Measurements from ENCODE around the gene PLXNB1.

PLXNB1 gene

DNA sequence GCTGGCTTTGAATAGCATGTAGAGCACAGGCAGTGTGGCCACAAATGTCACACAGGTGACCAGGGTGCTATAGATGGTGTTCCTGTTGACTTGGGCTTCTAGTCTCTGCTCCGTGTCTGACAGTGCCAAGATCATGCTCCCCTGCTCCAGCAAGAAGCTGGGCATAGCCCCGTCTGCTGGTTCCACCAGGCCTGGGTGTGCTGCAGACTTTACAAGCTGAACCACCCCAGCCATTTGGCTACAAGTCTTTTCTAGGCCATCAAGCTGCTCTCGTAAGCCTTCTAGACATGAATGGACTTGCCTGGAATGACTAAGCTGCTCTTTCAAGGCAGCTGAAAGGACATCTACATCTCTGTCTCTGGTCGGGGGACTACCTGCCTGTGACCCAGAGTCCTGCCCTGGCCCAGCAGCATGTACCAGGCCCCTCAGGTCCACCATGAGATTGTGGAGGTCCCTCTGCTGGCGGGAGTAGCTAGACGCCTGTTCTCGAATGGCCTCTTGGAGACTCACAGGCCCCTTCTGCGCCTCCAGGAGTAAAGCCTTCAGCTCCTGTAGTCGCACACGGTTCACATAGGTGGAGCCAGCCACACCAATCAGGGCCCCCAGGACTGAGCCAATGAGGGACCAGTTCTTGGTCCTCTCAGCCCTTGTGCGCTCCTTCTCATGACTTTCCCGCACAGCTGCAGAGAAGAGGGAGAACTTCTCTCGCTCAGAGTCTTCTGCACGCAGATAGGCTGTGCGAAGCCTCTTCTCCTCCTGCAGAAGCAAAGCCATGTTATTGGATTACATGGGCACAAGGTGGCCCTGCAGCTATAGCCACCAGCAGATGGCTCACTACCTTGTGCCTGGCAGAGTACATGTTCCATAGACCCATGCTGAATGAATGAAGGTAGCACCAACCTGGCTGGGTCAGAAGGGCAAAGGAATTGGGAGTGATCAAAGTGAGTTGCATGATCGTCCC, 2.8 kb upstream of the PLXNB1 start:
- no peak for FAIRE-seq

DNA sequence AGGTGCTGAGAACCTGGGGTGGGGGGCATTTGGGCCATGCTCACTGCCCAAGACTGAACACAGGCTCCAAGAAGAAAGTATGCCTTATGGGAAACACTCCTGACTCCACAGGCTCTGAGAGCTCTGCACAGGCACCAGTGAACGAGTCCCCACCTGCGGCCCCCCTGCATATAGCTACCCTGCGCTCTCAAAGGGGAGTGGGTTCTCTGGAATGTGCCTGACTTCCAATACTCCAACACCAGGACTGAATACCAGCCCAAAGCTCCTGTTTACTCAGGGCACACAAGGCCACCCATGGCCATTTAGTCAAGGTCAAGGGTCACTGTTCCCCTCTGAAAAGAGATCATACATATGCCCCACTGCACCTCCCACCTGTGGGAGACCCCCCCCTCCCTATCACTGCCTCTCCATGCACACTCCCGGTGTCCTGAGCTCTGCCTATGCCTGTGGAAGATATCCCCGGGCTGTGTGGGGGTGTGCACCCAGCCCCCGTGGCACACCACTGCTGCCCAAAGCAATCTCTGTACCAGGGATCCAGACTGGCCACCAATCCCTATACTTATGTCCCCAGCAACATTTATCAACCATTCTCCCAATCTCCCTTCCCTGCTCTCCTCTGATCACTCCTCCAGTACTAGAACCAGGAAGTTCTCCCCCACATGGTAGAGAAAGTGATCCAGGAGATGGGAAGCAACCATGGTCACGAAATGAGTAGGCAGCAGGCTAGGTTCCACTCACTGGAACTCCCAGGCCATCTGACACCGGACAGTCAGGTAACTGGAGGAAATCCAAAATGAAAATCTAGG, 1.5 kb upstream of the PLXNB1 start:
- FAIRE-seq, result no peak

DNA sequence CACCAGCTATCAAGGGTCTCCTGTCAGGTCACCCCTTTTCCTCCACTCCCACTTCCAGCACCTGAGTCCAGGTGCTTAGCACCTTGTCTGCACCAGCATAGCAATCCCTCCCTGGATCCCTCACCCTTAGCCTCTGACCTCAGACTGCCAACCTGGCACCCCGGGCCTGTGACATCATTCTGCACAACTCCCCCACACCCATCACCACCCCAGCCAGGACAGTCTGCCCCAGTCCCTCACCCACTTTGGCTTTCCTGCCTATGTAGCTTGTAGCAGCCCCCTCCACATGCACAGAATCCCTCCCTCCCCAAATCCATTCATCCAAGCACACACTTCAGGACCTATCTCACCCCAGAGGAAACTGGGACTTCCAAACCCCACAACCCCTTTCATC, 819 bp upstream of the PLXNB1 start:
- FAIRE-seq, result no peak

DNA sequence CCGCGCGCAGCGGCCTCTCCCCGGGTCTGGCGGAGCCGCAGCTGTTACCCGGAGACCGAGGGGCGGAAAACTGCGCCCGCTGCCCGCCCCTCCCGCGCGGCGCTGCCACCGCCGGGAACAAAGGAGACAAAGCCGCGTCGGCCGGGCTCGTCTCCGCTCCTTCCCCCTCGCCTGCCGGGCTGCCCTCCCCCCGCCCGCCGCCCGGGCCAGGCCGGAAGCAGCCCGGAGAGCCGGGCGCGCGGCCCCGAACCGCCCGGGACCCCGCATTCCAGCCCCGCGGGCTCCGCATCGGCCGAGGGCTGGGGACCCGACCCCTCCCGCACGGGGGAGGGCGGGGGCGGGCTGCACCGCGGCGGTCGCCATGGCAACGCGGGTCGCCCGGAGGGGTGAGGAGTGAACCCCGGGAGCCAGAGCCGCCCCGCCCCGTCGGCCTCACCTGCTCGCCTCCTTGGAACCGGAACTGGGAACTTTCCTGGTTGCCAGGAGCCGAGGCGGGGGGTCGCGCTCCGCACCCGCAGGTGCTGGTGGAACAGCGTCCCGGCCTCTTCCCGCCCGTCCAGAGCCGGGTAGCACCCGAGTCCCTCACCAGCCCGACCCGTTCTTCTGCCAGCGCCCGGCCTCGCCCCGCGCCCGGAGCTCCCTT, 448 bp downstream of the PLXNB1 start:
- FAIRE-seq, result no peak

DNA sequence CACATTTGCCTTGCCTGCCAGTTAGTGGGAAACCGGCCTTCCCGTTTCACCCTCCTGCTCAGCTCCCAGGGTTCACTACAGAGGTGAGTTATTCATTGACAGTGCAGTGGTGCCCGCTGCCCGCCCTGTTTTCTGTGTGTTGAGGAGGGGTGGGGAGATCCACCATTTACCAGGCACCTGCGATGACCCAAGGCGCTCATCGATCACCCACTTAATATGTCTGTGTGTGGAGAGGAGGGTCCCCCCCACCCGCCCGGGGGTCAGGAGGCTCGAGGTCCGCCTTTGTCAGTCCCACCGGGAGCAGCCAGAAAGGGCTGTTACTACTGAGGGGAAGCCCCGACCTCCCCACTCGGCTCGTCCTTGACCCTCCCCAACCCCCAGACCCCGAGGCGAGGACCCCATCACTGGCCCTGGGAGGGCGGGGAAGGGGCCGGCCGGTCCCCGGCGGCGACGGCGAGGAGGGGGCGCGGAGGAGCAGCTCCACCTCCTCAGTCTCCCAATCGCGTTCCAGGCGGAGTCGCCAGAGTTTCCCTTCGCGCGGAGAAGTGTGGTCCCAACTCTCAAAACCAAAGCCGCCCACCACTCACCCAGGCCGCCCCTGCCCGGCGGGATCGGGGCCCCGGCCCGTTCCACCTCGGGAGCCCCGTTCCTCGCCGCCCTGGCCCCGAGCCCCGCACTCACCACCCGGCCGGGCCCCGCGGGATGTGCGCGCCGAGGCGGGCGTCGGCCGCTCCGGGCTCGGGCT, 1.1 kb downstream of the PLXNB1 start:
- FAIRE-seq, result no peak

DNA sequence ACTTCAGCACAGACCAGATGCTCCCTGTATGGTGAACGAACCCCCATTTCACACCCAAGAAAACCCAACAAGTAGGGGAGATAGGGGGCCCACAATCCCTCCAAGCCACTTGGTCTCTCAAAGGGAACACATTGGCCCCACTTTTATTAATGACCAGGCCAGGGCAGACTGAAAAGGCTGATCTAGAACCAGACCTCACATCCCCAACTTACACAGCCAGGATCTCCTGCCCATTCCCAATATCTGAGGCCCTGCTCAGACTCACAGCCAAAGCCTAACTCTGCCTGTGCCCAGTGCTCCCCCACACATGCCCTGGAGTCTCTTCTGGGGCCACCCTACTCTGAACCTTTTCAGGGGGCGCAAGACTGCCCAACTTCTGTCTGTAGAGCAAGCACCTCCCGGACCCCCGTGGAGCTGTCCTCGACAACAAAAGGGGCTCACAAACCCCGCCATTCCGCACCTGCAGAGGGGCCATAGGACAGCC, 1.8 kb downstream of the PLXNB1 start:
- FAIRE-seq, result no peak

DNA sequence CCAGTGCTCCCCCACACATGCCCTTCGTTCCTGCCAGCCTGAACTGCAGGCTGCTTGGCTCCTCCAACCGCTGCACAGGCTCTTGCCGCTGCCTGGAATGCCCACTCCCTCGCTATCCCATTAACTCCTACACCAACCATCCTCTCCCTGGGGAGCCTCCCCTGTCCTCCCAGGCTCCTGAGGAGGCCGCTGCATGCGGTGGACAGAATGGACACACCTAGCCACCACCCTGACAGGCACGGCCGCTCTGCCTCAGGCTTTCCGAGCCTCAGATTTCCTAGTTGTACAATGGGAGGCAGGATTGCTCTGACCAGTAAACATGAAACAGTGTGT, 2.3 kb downstream of the PLXNB1 start:
- FAIRE-seq, result no peak

DNA sequence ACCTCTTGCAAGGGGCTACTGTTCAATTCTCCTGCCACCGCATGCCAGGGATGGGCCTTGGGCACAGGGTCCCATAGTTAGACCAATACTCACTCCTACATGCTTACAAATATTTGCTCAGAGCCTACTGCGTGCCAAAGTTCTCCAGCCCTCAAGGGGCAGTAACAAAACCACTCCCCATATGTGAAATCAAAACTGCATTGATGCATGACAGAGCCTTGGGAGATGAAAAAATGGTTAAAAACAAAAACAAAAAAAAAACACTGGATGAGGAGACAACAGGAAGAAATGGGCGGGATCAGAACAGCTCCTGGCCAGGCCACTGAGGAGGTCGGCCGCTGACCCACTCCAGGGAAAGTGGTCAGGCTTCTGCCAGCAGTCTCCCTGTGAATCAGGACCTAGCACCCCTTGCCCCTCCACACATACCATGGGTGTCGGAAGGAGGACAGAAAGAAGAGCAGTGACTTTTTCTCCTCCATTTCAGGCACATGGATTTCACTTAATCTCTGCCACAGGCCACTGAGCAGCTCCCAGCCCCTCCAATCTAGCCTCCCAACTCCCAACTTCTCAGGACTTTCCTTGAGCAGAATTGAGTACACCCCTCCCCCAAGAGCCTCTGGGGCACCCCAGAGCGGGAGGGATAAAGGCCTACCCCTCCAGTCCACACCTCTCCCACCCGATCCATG, 2.8 kb downstream of the PLXNB1 start:
- no peak for FAIRE-seq

DNA sequence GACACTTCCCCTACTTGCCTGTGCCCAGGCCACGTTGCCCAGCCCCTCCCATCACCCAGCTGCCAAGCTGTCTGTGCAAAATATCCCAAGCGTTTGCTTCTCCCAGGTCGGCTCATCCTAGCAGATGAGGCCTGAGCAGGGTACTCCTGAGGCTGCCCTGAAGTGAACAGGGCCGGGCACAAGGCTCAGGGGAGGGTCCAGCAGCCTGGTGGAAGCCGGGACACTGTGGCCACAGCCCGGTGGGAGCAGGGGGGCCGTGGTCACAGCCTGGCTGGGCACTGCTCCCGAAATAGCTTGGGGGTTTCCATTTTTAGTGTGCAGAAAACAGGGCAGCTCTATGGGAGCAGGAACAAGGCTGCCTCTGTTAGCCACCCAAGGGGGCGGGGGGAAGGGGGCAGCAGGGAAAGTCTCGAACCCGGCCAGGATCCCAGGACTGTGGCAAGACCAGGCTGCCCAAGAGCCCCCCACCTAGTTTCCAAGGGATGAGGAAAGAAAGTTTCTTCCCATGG, 3.4 kb downstream of the PLXNB1 start:
- no peak for FAIRE-seq

DNA sequence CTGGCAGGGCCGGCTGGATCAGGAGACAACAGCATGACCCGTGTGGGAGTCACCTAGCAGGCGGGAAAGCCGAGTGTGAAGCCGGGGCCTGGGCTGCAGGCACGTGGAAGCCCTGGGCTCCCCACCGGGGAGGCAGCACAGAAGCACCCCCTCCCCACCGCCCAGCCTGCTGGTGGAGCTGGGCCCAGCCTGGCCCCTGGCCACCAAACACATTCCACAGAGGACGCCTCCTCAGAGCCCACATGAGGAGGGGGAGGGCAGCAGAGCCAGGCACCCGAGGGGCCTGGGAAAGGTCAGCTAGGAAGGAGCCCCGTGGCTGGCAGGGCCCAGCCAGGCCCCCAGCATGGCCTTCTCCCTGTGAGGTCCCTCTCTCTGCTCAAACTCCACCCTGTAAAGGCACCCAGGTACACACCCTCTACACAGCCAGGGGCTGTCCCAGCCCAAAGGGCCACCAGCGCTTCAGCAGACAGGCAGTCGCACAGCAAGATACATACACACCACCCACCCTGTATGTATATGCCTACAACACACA, 4.5 kb downstream of the PLXNB1 start:
- no peak for FAIRE-seq

DNA sequence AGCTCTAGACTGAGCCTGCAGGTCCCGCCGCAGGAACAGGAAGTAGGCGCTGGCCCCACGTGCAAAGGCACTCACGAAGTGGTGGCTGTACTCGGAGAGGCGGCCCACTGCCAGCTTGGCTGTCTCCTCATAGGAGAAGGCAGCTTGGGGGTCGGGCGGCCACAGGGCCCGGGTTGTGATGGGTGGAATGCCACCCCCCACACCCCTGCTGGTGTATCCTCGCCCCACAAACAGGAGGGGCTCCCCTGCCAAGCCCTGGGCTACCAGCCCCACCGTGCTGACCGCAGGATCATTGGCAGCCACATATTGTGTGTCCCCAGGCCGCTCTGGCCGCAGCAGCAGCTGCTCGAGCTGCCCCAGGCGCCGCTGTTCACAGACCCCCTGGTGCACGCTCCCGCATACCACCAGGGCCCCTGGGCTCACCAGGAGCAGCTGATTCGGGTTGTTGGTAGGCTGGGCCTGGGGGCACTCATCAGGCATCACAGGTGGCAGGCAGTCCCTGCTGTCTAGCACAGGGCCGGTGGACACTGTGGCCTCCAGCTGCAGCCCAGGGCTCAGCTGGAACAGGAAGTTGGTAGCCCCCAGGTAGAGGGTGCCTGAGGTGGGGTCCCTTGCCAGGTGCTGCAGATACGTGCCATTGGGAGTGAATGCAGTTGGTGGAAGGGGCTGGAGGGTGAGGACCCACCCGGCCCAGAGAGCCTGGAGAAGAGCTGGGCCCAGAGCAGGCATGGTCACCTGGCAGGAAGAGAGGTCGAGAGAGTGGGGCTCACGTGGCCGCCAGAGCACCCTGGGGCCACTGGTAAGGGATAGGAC, 5.8 kb downstream of the PLXNB1 start:
- FAIRE-seq, result no peak

DNA sequence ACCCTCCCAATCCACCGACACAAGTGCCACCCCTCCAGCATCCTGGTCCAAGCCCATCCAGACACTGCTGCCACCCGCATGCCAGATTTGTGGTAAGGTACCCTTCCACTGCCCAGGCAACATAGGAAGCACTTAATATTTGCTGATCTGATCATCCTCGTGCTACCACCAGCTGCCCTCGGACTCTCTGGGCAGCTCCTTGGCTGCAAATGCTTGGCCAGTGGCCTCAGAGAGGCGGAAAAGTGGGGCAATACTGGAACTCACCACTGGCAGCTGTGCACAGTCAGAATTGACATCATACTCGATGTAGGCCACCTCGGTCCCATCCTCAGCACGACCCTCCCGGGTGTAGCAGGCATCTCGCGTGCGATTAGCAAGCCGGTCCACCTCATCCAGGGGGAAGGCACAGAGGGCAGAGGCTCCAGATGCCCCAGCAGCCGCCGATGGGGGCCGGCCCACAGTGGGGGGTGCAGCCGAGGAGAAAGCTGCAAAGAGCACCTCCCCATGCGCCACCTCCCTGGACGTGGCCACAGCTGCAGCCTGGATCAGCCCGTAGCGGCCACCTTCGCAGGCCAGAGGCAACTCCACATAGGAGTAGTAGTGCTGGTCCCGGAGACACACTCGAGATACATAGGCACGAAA, 6.5 kb downstream of the PLXNB1 start:
- FAIRE-seq, result no peak

DNA sequence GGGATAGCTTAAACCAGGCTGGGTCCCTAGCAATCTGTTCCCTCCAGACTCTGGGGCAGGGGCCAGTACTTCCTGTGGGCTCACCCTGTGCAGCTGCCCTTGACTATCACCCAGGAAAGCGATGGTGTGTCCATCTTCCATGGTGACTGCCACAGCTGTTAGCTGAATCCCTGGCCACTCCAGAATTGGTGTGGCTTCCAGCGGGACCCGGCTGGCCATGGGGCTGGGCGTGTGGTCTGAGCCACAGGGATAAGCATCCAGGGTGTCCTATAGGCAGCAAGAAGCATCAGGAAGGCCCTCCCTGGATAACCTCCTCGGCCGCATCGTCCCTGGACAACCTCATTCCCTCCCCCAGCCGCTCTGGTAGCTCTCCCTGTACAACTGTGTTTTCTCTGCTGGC, 7.2 kb downstream of the PLXNB1 start:
- FAIRE-seq, result no peak

DNA sequence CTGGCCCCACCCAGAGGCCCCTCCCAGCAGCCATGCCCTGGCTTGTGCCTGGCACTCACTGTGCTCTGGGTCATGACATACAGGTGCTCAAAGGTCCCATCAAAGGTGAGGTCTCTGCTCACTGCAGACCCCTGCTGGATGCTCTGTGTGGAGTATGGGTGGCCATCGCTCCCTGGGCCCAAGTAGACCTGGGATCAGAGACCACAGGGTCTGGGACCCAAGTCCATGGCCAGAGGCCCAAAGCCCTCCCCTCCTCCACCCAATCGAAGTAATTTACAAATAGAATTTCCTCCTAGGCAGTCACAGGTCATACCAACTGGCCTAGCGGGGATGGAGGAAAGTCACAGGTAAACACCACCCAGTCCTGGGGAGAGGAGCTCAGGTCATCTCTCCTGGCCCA, 7.6 kb downstream of the PLXNB1 start:
- FAIRE-seq, result no peak

DNA sequence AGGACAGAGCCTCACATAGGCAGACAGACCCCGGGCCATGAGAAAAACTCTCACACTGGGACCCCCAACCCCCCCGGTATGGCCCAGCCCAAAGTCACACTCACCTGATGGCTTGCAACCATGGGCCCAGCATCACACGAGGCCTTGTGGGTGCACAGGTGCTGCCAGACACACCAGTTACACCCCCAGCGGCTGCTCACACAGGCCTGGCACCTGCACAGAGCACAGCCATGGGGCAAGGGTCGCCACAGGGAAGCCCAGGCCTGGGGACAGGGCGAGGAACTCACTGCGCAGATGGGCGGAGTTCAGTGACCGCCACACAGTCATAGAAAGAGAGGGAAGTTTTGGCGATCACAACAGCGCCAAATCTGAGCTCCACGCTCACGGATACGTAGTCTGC, 9.3 kb downstream of the PLXNB1 start:
- no peak for FAIRE-seq

DNA sequence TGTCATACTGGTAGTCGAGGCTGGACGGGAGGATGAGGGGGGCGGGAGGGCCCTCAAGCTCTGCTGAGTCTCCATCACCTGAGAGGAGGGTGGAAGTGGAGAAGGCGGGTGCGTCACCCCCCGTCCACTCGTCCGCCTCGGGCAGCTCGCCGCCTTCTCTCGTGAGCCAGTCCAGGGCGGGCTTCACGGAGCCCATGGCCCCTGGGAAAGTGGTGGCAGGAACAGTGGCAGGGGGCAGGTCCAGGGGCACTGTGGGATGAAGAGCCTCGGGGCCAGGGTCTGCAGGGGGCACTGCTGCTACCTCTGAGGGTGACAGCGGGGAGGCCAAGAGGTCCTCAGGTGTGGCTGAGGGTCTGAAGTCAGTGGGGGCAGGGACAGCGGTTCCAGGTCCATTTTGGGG, 10.3 kb downstream of the PLXNB1 start:
- no peak for FAIRE-seq

DNA sequence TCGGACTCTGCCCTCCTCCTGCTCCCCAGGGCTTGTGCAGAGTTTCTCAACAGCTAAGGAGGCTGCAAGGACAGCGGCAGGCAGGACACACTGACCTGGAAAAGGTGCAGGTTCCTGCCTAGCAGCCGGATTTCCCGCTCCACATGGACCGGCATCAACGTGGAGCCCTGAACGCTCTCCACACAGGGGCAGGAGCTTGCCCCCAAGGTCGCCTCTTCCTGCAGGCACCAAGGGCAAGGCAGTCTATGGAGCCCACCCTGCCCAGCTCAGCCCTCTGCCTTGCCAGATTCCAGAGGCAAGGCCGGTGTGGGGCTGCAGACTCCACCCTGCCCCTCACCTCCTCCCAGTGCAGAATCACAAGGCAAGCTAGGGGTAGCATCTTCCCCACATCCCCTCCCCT, 10.7 kb downstream of the PLXNB1 start:
- no peak for FAIRE-seq

DNA sequence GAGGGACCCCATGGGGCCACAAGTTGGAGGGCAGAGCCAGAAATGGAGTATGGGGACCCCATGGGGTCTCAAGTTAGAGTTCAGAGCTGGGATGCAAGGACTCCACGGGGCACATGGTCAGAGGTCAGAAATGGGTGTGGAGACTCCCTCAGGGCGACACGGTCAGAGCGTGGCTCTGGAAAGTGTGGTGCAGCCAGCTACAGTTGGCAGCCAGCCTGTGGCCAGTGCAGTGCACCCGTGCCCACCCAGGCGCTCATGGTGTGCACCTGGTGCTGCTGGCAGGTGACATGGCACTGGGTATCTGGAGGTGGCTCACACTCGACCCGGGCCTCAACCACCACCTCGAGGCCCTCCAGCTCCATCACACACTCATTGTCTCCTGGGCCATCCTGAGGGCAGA, 11.2 kb downstream of the PLXNB1 start:
- FAIRE-seq, result no peak

DNA sequence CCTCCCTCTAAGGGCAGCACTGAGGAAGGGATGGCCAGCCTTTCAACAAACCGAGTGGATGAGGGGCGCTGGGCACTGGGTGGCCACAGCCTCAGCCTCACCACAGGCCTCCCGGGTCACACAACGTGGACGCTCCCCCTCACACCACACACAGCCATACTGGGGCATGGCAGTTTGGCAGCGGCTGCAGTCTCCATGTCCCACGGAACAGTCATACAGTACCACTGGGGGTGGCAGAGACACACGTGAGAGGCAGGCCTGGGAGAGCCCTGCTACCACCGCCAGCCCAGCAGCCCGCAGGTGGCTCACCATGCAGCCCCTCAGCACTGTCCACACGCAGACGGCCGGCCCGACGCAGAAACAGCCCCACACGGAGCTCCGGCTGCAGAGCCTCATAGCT, 11.7 kb downstream of the PLXNB1 start:
- FAIRE-seq, result no peak

DNA sequence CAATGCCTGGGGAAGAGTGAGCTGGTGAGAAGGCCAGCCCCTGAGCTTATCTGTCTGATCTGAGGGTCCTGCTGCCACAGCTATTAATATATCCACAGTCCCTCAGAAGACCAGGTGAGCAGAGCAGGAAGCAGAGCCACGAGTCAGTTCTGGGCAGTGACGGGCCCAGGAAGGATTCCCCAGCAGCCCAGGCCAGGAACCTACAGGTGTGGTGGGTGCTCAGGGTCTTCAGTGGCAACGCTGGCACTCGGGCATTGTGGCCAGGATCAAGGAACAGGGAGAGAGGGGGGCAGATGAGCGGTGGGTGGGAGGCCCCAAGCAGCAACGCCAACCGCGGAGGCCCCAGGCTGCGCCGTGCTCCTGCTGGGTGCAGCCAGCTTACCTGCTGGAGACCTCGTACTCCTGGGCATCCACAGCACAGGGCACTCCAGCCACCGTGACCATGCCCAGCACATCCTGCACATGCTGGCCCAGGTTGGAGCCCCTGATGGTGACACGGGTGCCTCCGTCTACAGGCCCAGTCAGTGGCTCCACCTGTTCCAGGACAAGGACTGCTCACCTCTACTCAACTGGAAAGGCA, 12.3 kb downstream of the PLXNB1 start:
- FAIRE-seq, result no peak

Data from endometrium (tissue), 2 donors.